Lower leg skin (tissue), 4 donors: Measurements from ENCODE around the gene PPIP5K1. TPM values are rescaled to one million over a fixed set of nuclear protein-coding genes. Genes with fewer than 3 reads are reported as not detected.

ENCODE experiments used
- DNase-seq, 2 donors: peaks; one replicate each; pipeline ENCODE4 v3.0.0-alpha.2; 2019; ENCODE audit warnings: low spot score in 2 of 2
- H3K4me3 ChIP-seq: fragments of 200-600 bp; sonication (generic); 2 replicates; pipeline ENCODE4 v1.5.1; 2017; ENCODE audit warnings: mild to moderate bottlenecking, low read depth; ENCODE audit not compliant: poor library complexity, severe bottlenecking
- POLR2A ChIP-seq, 2 donors: fragments of 450-650 bp; IDR thresholded peaks; one replicate each; pipeline ENCODE4 v1.6.1; 2016 to 2017; ENCODE audit warnings: antibody characterized with exemption in 2 of 2, mild to moderate bottlenecking in 1 of 2, moderate library complexity in 1 of 2
- whole genome bisulfite sequencing, 2 donors: methylation state at CpG; one replicate each; pipeline ENCODE4 v1.1.5; 2018; 5-methylcytosine and 5-hydroxymethylcytosine counted together
- intact Hi-C: fragments of 100-400 bp; cut with DNase I; formaldehyde crosslinking; loops from one replicate; pipeline ENCODE4 v1.15.0; 2023; ENCODE audit warnings: low total_unique reads
- total RNA-seq, 4 donors: library from RNA; depleted of rRNA; stranded (reverse); fragments of >200 nt; gene quantifications; one replicate each; pipeline ENCODE4 v1.1.0, GENCODE V29; 2016
- TF ChIP-seq, protein P1 (sequence below), 3 donors: fragments of 450-650 bp; IDR thresholded peaks; one replicate each; pipeline ENCODE4 v1.5.1; 2016; ENCODE audit warnings: antibody characterized with exemption in 3 of 3, mild to moderate bottlenecking in 3 of 3, moderate library complexity in 2 of 3

The PPIP5K1 gene
- total RNA-seq, 4 donors from 2014 or later: 15.8 to 115 (median 20.3) TPM

DNA sequence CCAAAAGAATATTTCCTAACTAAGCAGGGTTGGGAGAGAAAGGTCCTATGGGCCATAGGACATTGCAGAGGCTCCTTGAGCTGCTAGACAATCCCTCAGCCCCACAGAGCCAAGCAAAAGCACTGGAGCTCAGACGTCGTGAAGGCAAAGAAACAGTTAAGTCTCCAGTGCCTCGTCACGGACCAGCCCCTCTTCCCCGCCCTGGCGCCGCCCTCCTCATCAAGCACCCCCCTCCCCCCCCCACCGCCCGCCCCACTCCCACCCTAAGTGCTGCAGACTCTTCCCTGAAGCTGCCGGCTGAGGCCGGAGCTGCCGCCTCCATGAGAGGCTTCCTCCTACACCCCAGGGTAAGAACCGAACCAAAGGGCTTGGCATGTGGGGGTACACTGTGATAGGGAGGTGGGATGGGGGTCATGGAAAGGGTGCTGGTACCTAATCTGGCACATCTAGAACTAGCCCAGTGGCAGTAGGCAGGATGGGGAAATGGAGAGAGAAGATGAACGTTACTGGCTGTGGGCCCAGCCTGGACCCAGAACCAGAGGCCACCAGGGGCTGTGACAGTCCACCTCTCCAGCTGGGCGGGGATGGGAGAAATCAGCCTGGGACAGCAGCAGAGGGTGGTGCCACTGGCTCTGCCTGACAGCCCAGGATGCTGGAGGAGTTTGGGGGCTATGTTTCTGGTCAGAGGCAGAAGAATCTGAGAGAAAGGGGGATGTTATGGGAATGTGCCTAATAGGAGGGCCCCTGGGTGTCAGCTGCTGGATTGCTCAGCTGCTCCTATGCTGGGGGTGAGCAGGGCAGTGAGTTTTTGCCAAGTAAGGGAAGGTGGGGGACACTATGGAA lies 72.4 kb downstream of the PPIP5K1 start, which contains the start of gene MAP1A:
Gene MAP1A (plus strand): TSS at position 255 of the 843 bp plus-strand sequence. CDS start 3,866 bp downstream, outside the sequence.
- peak within 1 kb of the TSS; percentile 13 for H3K4me3 ChIP-seq
- intact Hi-C loops: no loop called here
- WGBS, 2 donors: 4 to 11% methylated on average over 12 to 15 of the region's 15 CpGs
- DNase-seq: peak in 1 of 2 donors; percentile 89
- no peak for TF ChIP-seq POLR2A (IDR thresholded peaks at IDR 0.05)
- TF ChIP-seq, protein P1, sequence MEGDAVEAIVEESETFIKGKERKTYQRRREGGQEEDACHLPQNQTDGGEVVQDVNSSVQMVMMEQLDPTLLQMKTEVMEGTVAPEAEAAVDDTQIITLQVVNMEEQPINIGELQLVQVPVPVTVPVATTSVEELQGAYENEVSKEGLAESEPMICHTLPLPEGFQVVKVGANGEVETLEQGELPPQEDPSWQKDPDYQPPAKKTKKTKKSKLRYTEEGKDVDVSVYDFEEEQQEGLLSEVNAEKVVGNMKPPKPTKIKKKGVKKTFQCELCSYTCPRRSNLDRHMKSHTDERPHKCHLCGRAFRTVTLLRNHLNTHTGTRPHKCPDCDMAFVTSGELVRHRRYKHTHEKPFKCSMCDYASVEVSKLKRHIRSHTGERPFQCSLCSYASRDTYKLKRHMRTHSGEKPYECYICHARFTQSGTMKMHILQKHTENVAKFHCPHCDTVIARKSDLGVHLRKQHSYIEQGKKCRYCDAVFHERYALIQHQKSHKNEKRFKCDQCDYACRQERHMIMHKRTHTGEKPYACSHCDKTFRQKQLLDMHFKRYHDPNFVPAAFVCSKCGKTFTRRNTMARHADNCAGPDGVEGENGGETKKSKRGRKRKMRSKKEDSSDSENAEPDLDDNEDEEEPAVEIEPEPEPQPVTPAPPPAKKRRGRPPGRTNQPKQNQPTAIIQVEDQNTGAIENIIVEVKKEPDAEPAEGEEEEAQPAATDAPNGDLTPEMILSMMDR (IDR thresholded peaks at IDR 0.05): no peak

DNA sequence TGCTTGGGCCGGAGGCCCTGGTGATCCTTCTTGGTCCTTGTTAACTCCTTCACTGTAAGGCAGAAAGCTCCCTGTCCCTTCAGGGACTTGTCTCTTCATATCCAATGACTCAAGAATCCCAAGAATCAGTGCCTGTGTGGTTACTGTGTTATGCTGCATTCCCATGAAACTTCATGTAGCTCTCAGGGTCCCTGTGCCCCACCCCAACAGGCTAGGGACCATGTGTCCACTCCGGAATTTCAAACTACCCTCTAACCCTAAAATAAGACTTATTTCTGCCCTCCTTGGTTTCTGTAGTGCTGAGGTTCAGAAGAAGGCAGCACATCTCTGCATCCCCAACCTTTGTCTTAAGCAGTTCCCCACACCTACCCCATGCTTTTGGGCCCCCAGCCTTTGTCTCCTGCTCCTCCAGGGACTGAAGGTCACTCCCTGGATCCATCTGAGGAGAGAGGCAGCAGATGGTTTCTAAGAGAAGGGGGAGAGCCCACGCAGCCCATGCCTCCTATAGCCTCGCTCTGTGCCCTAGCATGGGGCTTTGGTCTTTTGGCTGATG lies 73.1 kb downstream of the PPIP5K1 start:
- DNase-seq: peak in 1 of 2 donors; percentile 66
- 39 to 49% methylated on average over 4 of the region's 4 CpGs for WGBS, 2 donors
- intact Hi-C loops: no loop called here
- H3K4me3 ChIP-seq: no peak overlapping the region
- TF ChIP-seq POLR2A (IDR thresholded peaks at IDR 0.05): no peak
- TF ChIP-seq, protein P1 (IDR thresholded peaks at IDR 0.05): no peak

DNA sequence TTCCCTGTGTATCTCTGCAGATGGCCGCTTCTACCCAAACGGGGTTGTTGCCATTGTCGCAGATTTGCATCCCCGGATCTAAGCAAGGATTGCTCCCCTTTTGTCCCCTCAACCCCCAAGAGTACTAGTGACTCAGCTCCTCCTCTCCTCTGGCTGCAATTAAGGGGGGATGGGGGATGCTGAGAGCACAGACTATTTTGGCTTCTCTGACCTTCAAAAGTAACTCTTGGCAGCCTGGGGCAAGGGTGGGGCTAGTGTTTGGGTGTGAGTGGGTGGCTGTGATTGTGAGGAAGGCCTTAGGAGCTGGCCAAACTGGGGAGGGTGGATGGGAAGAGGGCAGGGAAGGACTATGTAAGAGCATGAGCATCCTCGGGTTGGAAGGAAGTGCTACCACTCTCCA lies 73.8 kb downstream of the PPIP5K1 start:
- intact Hi-C loops: no loop called here
- H3K4me3 ChIP-seq: no peak overlapping the region
- no peak for TF ChIP-seq POLR2A (IDR thresholded peaks at IDR 0.05)
- TF ChIP-seq, protein P1 (IDR thresholded peaks at IDR 0.05): no peak
- 33 to 41% methylated on average over 5 of the region's 5 CpGs for WGBS, 2 donors
- DNase-seq: peak; percentile 53 to 89

DNA sequence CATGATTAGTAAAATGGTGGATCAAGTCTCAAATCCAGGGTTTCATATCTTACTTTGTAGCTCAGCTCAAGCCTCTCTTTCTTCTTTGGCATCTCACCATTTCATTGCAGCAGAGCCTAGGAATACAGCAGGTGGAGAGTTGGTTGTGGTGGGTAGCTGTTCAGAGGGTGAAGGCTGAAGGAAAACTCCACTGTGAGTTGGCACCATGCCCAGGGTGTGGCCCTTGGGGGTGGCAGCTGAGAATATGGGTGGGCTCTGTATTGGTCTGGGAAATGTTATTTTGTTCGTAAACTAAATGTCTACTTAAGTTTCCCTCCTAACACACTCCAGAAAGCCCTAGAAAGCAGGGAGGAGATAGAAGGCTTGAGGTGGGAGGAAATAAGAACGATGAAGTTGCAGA lies 74.3 kb downstream of the PPIP5K1 start:
- H3K4me3 ChIP-seq: no peak overlapping the region
- intact Hi-C loops: no loop called here
- TF ChIP-seq POLR2A (IDR thresholded peaks at IDR 0.05): no peak
- TF ChIP-seq, protein P1 (IDR thresholded peaks at IDR 0.05): no peak
- 34 to 40% methylated on average over 2 of the region's 2 CpGs for WGBS, 2 donors
- peak in 1 of 2 donors; percentile 83 for DNase-seq

DNA sequence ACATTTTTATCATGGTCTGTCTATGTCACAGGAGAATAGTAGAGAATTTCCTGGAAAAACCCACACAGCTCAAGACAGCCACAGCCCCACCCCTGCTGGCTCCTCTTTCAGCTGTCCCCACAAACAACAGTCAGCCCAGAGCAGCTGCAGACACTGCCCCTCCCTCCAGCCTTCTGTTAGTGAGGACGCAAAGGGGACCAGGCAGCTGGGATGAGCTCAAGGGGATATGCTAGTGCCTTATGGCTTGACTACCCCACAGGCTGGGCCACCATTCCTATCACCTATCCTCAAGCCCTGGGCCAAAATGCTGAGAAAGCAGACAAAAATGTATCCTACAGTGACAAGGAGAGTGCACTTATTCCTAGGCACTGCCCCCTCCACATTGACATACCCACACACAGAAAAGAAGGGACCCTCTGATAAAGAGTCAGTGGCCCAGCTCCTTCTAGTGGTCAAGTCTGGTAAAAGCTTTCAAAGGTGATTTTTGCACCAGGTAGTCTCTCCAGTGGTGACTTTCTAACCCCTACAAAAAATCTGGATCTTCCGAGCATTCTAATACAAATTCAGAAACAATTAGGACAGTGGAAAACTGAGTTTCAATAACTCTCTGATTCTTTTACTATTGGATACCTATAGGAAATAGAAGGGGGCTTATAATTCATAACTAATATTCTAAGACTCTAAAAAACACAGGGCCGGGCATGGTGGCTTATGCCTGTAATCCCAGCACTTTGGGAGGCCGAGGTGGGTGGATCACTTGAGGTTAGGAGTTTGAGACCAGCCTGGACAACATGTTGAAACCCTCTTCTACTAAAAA lies 75.6 kb downstream of the PPIP5K1 start:
- H3K4me3 ChIP-seq: no peak overlapping the region
- intact Hi-C loops: no loop called here
- peak; percentile 29 to 89 for DNase-seq
- 63 to 67% methylated on average over 4 of the region's 4 CpGs for WGBS, 2 donors
- no peak for TF ChIP-seq POLR2A (IDR thresholded peaks at IDR 0.05)
- TF ChIP-seq, protein P1 (IDR thresholded peaks at IDR 0.05): no peak
